HepG2 (cell line): ENCODE data around the gene THOC7. TPM values are rescaled to one million over a fixed set of nuclear protein-coding genes. Genes with fewer than 3 reads are reported as not detected.

Source experiments
- ATF1 ChIP-seq: IDR thresholded peaks from 2 replicates; pipeline ENCODE4 v1.6.1; 2016; ENCODE audit warnings: mild to moderate bottlenecking, control low read depth
- BCLAF1 ChIP-seq: fragments of 450-650 bp; IDR thresholded peaks from 2 replicates; pipeline ENCODE4 v1.6.1; 2017; ENCODE audit warnings: mild to moderate bottlenecking
- GFI1 ChIP-seq: sonication (generic); formaldehyde crosslinking; IDR thresholded peaks from 2 replicates; pipeline ENCODE4 v1.5.0; 2020; ENCODE audit warnings: missing genetic modification reagents, mild to moderate bottlenecking, borderline replicate concordance
- HBP1 ChIP-seq: IDR thresholded peaks from 2 replicates; pipeline ENCODE4 v1.6.1; 2016; ENCODE audit warnings: low read depth, control low read depth
- HDAC6 ChIP-seq: fragments of 200-600 bp; sonication (generic); IDR thresholded peaks from 2 replicates; pipeline ENCODE4 v1.7.0; 2017; ENCODE audit warnings: mild to moderate bottlenecking, antibody characterized with exemption, low read length, low read depth
- LBX2 ChIP-seq: sonication (generic); formaldehyde crosslinking; IDR thresholded peaks from 2 replicates; pipeline ENCODE4 v1.5.0; 2020; ENCODE audit warnings: missing genetic modification reagents, mild to moderate bottlenecking, borderline replicate concordance
- MAFG ChIP-seq: sonication (generic); formaldehyde crosslinking; IDR thresholded peaks from 2 replicates; pipeline ENCODE4 v1.5.1; 2020; ENCODE audit warnings: mild to moderate bottlenecking, missing genetic modification reagents
- MXD1 ChIP-seq: sonication (generic); formaldehyde crosslinking; IDR thresholded peaks from 2 replicates; pipeline ENCODE4 v1.4.0; 2020; ENCODE audit warnings: mild to moderate bottlenecking, missing genetic modification reagents
- REPIN1 ChIP-seq: sonication (generic); formaldehyde crosslinking; IDR thresholded peaks from 2 replicates; pipeline ENCODE4 v1.8.0; 2022; ENCODE audit warnings: missing genetic modification reagents, low read depth, mild to moderate bottlenecking, borderline replicate concordance
- SRY ChIP-seq: sonication (generic); formaldehyde crosslinking; IDR thresholded peaks from 2 replicates; pipeline ENCODE4 v1.8.0; 2022; ENCODE audit warnings: mild to moderate bottlenecking, missing genetic modification reagents
- TBX3 ChIP-seq: fragments of 450-650 bp; IDR thresholded peaks from 2 replicates; pipeline ENCODE4 v1.6.1; 2017; ENCODE audit warnings: antibody characterized with exemption, mild to moderate bottlenecking, inconsistent platforms, borderline replicate concordance
- TFDP2 ChIP-seq: sonication (generic); formaldehyde crosslinking; IDR thresholded peaks from 2 replicates; pipeline ENCODE4 v1.4.0; 2020; ENCODE audit warnings: missing genetic modification reagents
- ZNF232 ChIP-seq: sonication (generic); formaldehyde crosslinking; IDR thresholded peaks from 2 replicates; pipeline ENCODE4 v1.4.0; 2020; ENCODE audit warnings: missing genetic modification reagents, borderline replicate concordance
- ZNF3 ChIP-seq: IDR thresholded peaks from 2 replicates; pipeline ENCODE4 v1.7.0; 2017; ENCODE audit warnings: inconsistent platforms
- ZNF317 ChIP-seq: sonication (generic); formaldehyde crosslinking; IDR thresholded peaks from 2 replicates; pipeline ENCODE4 v1.5.0; 2020; ENCODE audit warnings: mild to moderate bottlenecking, missing genetic modification reagents
- ZNF546 ChIP-seq: sonication (generic); formaldehyde crosslinking; conservative IDR thresholded peaks from 2 replicates; pipeline ENCODE4 v1.8.1; 2023; ENCODE audit warnings: mild to moderate bottlenecking, missing genetic modification reagents
- polyA plus RNA-seq, 8 experiments: library from polyadenylated mRNA; depleted of rRNA in 3 of 8; stranded (reverse) in 7 of 8; unstranded in 1 of 8; fragments of >200 nt; fragmentation: Illumina TruSeq in 4 of 8; extraction: Trizol in 4 of 8; gene quantifications; 2 replicates each; pipeline versions ENCODE4 v1.2.1 to v1.2.3, GENCODE V29; 2011 to 2016; ENCODE audit warnings: low read depth in 4 of 8, missing spikeins in 1 of 8, mixed read lengths in 1 of 8; ENCODE audit not compliant: insufficient read depth in 1 of 8
- total RNA-seq, 5 experiments: library from RNA; depleted of rRNA; stranded (reverse); fragments of >200 nt; fragmentation: Illumina TruSeq; extraction: Trizol; gene quantifications; 2 replicates each; pipeline ENCODE4 v1.2.3, GENCODE V29; 2016; ENCODE audit warnings: low read depth in 1 of 5

Gene THOC7
- total and polyA plus RNA-seq, 2 of the 13 experiments (the other 11 are each of a cell fraction or from before 2014, with no cell fraction given): 32.8 to 63.5 TPM

- TF ChIP-seq ZNF546 (CRISPR knock-in tag): no peak
- TF ChIP-seq ATF1 (CRISPR knock-in tag): no peak
- TF ChIP-seq TBX3: no peak
- TF ChIP-seq MXD1 (CRISPR knock-in tag): peak; percentile 70; the same call in 1 of the 2 replicates
- TF ChIP-seq LBX2 (CRISPR knock-in tag): no peak
- TF ChIP-seq REPIN1 (CRISPR knock-in tag): no peak
- TF ChIP-seq MAFG (CRISPR knock-in tag): no peak
- TF ChIP-seq ZNF232 (CRISPR knock-in tag): 0 out of 2 replicates have a peak, but pooled peaks have one; percentile 60
- TF ChIP-seq TFDP2 (CRISPR knock-in tag): no peak; the same call in 1 of the 2 replicates
- no peak for TF ChIP-seq HBP1 (CRISPR knock-in tag)
- no peak for TF ChIP-seq ZNF317 (CRISPR knock-in tag)
- TF ChIP-seq SRY (CRISPR knock-in tag): no peak
- TF ChIP-seq HDAC6: no peak
- TF ChIP-seq BCLAF1: no peak
- peak; percentile 37; the same call in 1 of the 2 replicates for TF ChIP-seq GFI1
- no peak for TF ChIP-seq ZNF3 (CRISPR knock-in tag)
These were observed at the start of gene THOC7, which contains the start of gene ATXN7 (continued) for GRCh38 chr3:63863150-63864007.
